GM21423 (cell line): ENCODE measurements around the gene TLE5.

Experiments used
- ATAC-seq: cut with Tn5 transposase; IDR thresholded peaks from one replicate; pipeline ENCODE4 v1.9.1; 2021; ENCODE audit warnings: mild to moderate bottlenecking, moderate library complexity; ENCODE audit not compliant: unreplicated experiment

The TLE5 gene

GRCh38 chr19:3003046-3003445, 59.2 kb downstream of the TLE5 start:
- ATAC-seq = no peak
